Loucy (cell line): ENCODE results near the gene PIP5K1A.

Source experiments
- CTCF ChIP-seq: fragments of 200-600 bp; sonication (generic); conservative IDR thresholded peaks from 2 replicates; pipeline ENCODE4 v1.5.1; 2014; ENCODE audit warnings: mild to moderate bottlenecking, antibody characterized with exemption, low read length
- EZH2phosphoT487 ChIP-seq: fragments of 200-600 bp; IDR thresholded peaks from 2 replicates; pipeline ENCODE4 v1.6.1; 2018; ENCODE audit warnings: antibody characterized with exemption, mild to moderate bottlenecking, moderate library complexity, borderline replicate concordance

- TF ChIP-seq CTCF (no peak), EZH2phosphoT487 (no peak)
Measured at GRCh38 chr1:151267760-151268159, 69.4 kb downstream of the PIP5K1A start.
